Left ventricle myocardium inferior (tissue), 1 donor: Measurements from ENCODE around the gene CYP4Z1. TPM values are rescaled to one million over a fixed set of nuclear protein-coding genes. Genes with fewer than 3 reads are reported as not detected.
"Not testable (repeated sequence)": the region's sequence is repeated elsewhere in the genome, so short reads cannot be mapped to it uniquely, and the experiment has no call there.

ENCODE experiments used
- DNase-seq: peaks from one replicate; pipeline ENCODE4 v3.0.0-alpha.2; 2020
- H3K27ac ChIP-seq: fragments of 200-600 bp; replicated peaks from 2 replicates; pipeline ENCODE4 v1.8.0; 2021
- H3K27me3 ChIP-seq: fragments of 200-600 bp; 2 replicates; pipeline ENCODE4 v1.8.0; 2021; ENCODE audit warnings: low read depth
- H3K36me3 ChIP-seq: fragments of 200-600 bp; 2 replicates; pipeline ENCODE4 v1.8.0; 2021
- H3K4me1 ChIP-seq: fragments of 200-600 bp; 2 replicates; pipeline ENCODE4 v1.8.0; 2021
- H3K4me3 ChIP-seq: fragments of 200-600 bp; 2 replicates; pipeline ENCODE4 v1.8.0; 2021; ENCODE audit warnings: mild to moderate bottlenecking, moderate library complexity
- H3K9me3 ChIP-seq: fragments of 200-600 bp; replicated peaks from 2 replicates; pipeline ENCODE4 v1.8.0; 2021
- intact Hi-C: fragments of 100-400 bp; cut with micrococcal nuclease; formaldehyde crosslinking; loops from one replicate; pipeline ENCODE4 v1.11.0; 2022
- total RNA-seq: library from RNA; stranded (reverse); fragmentation: NEBNext Ultra II Directional; extraction: Animal tissue kit (Norgen Biotek cat#: 25700); gene quantifications from one replicate; pipeline ENCODE4 v1.2.1, GENCODE V29; 2021
- TF ChIP-seq, protein P1 (sequence below): fragments of 200-600 bp; IDR thresholded peaks from 2 replicates; pipeline ENCODE4 v1.8.0; 2021; ENCODE audit warnings: antibody characterized with exemption, mild to moderate bottlenecking, borderline replicate concordance
- donor health status: DM: no; HTN: yes; CAD: no; lungs with severe emphysema.

The CYP4Z1 gene
- total RNA-seq, 1 donor from 2014 or later = 0.71 TPM

- H3K27ac ChIP-seq = no peak overlapping the region
- TF ChIP-seq, protein P1, sequence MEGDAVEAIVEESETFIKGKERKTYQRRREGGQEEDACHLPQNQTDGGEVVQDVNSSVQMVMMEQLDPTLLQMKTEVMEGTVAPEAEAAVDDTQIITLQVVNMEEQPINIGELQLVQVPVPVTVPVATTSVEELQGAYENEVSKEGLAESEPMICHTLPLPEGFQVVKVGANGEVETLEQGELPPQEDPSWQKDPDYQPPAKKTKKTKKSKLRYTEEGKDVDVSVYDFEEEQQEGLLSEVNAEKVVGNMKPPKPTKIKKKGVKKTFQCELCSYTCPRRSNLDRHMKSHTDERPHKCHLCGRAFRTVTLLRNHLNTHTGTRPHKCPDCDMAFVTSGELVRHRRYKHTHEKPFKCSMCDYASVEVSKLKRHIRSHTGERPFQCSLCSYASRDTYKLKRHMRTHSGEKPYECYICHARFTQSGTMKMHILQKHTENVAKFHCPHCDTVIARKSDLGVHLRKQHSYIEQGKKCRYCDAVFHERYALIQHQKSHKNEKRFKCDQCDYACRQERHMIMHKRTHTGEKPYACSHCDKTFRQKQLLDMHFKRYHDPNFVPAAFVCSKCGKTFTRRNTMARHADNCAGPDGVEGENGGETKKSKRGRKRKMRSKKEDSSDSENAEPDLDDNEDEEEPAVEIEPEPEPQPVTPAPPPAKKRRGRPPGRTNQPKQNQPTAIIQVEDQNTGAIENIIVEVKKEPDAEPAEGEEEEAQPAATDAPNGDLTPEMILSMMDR = no peak
- intact Hi-C loops = no loop called here
- no peak overlapping the region for H3K4me3 ChIP-seq
- H3K9me3 ChIP-seq = peaks cover 8% of the 10 kb centered on the region
- peaks cover 8% of the 10 kb centered on the region for H3K27me3 ChIP-seq
- H3K36me3 ChIP-seq = no peaks in the 10 kb centered on the region
- DNase-seq = no peak
- no peaks in the 10 kb centered on the region for H3K4me1 ChIP-seq
Measured at GRCh38 chr1:47128221-47128620, 61.2 kb downstream of the CYP4Z1 start.

DNA sequence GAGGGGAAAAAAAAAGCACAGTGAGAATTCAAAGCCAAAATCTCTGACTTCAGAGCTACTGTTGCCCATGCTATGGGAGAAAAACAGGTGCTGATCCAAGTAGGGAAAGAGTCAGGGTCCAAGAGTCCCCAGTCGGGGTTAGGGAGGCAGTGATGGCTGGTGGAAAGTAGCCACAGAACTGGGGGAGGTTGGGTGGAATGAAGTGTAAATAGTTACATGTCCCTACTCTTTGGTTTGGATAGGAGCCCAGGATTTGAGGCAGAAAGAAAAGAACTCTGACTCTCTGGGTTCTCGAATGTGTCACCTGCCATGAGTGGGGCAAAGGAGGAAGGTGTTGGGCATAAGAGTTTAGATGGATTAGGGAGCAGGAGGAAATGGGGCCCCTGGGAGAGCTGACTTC is 61.8 kb downstream of the CYP4Z1 start:
- H3K27me3 ChIP-seq, H3K36me3 ChIP-seq, H3K27ac ChIP-seq, DNase-seq, H3K4me3 ChIP-seq, H3K9me3 ChIP-seq, H3K4me1 ChIP-seq, intact Hi-C loops: not testable (repeated sequence)

DNA sequence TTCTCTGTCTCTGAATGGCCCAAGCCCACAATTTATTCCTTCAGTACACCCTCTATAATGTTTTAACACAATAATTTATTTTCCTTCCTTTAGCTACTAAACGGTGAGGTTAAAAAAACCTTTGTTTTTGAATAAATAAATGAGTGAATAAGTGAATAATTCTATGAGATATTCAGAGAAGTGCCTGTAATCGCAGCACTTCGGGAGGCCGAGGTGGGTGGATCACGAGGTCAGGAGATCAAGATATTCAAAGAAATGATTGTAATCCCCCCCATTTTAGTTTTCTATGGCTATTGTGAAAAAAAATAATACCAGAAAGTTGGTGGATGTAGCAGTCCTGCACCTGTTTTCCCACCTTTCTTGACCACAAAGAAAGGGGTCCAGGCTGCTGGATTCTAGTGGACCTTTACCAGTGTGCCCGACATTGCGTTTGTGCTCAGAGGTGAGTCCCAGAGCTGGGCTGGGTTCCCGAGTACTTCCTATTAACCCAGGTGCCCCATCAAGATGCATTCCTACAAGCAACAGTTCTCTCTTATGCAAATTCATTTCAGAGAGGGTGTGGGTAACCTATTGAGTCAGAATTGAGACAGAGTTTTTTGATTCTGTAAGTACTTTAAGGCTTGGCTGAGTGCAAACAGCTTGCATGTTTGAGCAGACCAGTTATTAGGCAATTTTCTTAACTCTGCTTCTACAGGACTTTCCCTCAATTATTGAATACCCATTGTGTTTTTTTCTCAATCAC is 62.6 kb downstream of the CYP4Z1 start:
- H3K27ac ChIP-seq, H3K9me3 ChIP-seq, H3K4me3 ChIP-seq, intact Hi-C loops, DNase-seq, H3K36me3 ChIP-seq, H3K4me1 ChIP-seq, H3K27me3 ChIP-seq: not testable (repeated sequence)

- intact Hi-C loops, H3K4me3 ChIP-seq, H3K36me3 ChIP-seq, H3K9me3 ChIP-seq, H3K4me1 ChIP-seq, H3K27ac ChIP-seq, DNase-seq: not testable (repeated sequence)
- H3K27me3 ChIP-seq = peaks cover 13% of the 10 kb centered on the region
Measured at GRCh38 chr1:47132665-47133064, 65.6 kb downstream of the CYP4Z1 start.

DNA sequence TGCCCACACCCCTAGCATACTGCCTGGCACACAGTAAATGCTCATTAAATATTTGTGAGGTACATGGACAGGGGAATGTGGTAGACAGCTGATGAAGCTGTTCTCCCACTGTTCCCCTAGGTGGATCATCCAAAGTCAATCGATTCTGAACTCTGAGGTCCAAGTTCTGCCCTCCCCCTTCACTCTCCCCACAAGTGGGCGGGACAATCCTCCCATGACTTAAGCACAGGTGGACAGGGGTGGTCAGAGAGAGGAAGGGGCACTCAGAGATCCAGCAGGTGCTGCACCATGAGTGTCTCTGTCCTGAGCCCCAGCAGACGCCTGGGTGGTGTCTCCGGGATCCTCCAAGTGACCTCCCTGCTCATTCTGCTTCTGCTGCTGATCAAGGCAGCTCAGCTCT is 70.2 kb downstream of the CYP4Z1 start, which contains the start of gene CYP4A22:
Gene CYP4A22 (plus strand): TSS at position 244 of the 400 bp plus-strand sequence. CDS start 45 bp downstream, at position 289.
- intact Hi-C loops = no loop called here
- no peak for DNase-seq
- TF ChIP-seq, protein P1 = no peak
- Histone ChIP-seq H3K4me3 (no peak within 1 kb of the TSS), H3K36me3 (no peaks in the 10 kb centered on the region), H3K4me1 (no peaks in the 10 kb centered on the region), H3K9me3 (peaks cover 5% of the 10 kb centered on the region), H3K27ac (no peak within 1 kb of the TSS), H3K27me3 (peaks cover 13% of the 10 kb centered on the region)

GRCh38 chr1:47137925-47138615 is 71.0 kb downstream of the CYP4Z1 start:
- no peak for DNase-seq
- Histone ChIP-seq H3K9me3 (peaks cover 5% of the 10 kb centered on the region), H3K36me3 (no peaks in the 10 kb centered on the region), H3K4me1 (no peaks in the 10 kb centered on the region), H3K4me3 (no peak overlapping the region), H3K27me3 (peaks cover 13% of the 10 kb centered on the region), H3K27ac (no peak overlapping the region)
- intact Hi-C loops = no loop called here
- TF ChIP-seq, protein P1 = no peak

DNA sequence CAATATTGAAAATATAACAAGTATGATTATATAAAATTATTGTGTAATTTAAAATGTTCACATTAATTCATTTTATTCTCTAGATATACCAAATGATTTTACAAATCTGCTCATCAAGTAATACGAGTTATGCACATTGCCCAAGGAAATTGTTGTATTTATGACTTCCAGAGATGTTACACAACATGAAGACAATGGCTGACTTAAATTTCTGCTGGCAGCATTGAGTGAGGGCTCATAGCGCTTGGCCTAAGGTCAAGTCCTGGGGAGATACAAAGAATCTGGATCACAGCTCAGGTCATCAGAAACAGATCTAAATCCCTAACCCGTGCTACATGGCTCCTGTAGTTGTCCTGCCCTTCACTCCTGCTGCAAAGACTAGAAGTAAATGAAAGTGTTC is 73.3 kb downstream of the CYP4Z1 start:
- H3K36me3 ChIP-seq, H3K4me3 ChIP-seq, H3K4me1 ChIP-seq, H3K9me3 ChIP-seq, DNase-seq, H3K27ac ChIP-seq, intact Hi-C loops: not testable (repeated sequence)
- H3K27me3 ChIP-seq = peaks cover 13% of the 10 kb centered on the region
